GM12874 (cell line): ENCODE results near the gene RRAGD.

Experiments used
- TF ChIP-seq, protein P1 (sequence below): IDR thresholded peaks from 2 replicates; pipeline ENCODE4 v1.5.1; 2011; ENCODE audit warnings: low read depth, mild to moderate bottlenecking, control low read depth, low read length, moderate library complexity; ENCODE audit not compliant: insufficient read depth

RRAGD gene

DNA sequence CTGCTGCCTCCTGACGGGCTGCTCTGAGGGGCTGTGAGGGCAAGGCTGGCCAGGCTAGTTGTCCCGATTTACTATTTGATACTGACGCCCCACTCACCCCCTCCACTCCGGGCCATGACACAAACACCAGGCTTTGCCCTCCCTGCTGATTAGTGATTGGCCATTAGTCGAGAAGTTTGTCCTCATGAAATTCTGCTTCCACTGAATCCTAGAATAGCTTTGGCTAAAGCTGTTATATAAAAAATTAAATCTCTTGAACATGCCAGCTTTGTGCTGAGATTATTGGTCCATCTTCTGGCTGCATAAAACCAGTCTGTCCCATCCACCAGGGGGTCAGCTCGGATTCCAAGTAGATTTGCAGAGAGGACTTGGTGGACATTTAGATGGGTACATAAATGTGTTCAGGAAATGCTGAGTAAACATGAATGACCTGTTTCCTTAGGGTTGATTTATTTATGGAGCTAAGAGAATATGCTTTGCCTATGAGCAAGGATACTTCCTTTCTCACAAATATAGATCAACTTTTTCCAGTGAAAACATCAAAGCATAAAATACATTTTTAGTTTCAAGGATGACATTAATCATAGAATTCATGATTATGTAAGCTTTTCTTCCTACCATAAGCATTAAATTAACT is 96.7 kb downstream of the RRAGD start, which contains the start of gene GABRR2:
Gene GABRR2, minus strand, starts transcription at position 51 of the 637 bp plus-strand sequence. CDS start 134 bp downstream, outside the sequence.
- TF ChIP-seq, protein P1, sequence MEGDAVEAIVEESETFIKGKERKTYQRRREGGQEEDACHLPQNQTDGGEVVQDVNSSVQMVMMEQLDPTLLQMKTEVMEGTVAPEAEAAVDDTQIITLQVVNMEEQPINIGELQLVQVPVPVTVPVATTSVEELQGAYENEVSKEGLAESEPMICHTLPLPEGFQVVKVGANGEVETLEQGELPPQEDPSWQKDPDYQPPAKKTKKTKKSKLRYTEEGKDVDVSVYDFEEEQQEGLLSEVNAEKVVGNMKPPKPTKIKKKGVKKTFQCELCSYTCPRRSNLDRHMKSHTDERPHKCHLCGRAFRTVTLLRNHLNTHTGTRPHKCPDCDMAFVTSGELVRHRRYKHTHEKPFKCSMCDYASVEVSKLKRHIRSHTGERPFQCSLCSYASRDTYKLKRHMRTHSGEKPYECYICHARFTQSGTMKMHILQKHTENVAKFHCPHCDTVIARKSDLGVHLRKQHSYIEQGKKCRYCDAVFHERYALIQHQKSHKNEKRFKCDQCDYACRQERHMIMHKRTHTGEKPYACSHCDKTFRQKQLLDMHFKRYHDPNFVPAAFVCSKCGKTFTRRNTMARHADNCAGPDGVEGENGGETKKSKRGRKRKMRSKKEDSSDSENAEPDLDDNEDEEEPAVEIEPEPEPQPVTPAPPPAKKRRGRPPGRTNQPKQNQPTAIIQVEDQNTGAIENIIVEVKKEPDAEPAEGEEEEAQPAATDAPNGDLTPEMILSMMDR: no peak

DNA sequence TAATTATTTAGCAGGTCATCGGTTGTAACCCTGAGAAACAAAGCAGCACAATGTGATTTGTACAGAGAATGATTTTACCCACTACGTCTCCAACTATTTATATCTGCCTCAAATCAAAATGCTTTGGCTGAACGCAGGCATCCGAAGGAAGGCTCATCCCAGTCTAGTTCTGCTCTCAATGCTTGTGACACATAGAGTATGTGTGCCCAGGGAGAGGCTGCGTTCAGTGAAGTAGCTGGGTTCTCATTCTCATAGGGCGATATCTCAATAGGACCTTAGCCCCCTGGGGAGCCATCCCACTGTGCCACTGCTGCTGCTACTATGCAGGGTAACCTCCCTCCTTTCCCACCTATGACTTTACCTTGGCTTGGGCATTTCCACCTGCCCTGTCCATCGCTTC is 97.4 kb downstream of the RRAGD start:
- TF ChIP-seq, protein P1: no peak
